Osteocyte (in vitro differentiated cells): ENCODE results near the gene RPL22. TPM values are rescaled to one million over a fixed set of nuclear protein-coding genes. Genes with fewer than 3 reads are reported as not detected.

Experiments
- DNase-seq: peaks from one replicate; pipeline ENCODE4 v3.0.0; 2021; ENCODE audit warnings: mixed read lengths; ENCODE audit not compliant: unreplicated experiment; ENCODE audit errors: extremely low spot score
- H3K27ac Mint-ChIP-seq: one replicate; pipeline ENCODE4 v1.8.0; 2021; ENCODE audit warnings: mild to moderate bottlenecking, mixed read lengths; ENCODE audit not compliant: unreplicated experiment
- H3K27me3 Mint-ChIP-seq: one replicate; pipeline ENCODE4 v1.8.0; 2021; ENCODE audit warnings: mixed read lengths; ENCODE audit not compliant: unreplicated experiment
- H3K36me3 Mint-ChIP-seq: one replicate; pipeline ENCODE4 v1.8.0; 2021; ENCODE audit warnings: mixed read lengths; ENCODE audit not compliant: unreplicated experiment
- H3K4me1 Mint-ChIP-seq: one replicate; pipeline ENCODE4 v1.8.0; 2021; ENCODE audit warnings: mixed read lengths; ENCODE audit not compliant: unreplicated experiment
- H3K4me3 Mint-ChIP-seq: one replicate; pipeline ENCODE4 v1.8.0; 2021; ENCODE audit warnings: mild to moderate bottlenecking, moderate library complexity, mixed read lengths; ENCODE audit not compliant: unreplicated experiment
- H3K9me3 Mint-ChIP-seq: one replicate; pipeline ENCODE4 v1.8.0; 2021; ENCODE audit warnings: mixed read lengths; ENCODE audit not compliant: unreplicated experiment
- CTCF ChIP-seq: fragments of 200-600 bp; sonication (generic); IDR thresholded peaks from 2 replicates; pipeline ENCODE4 v1.5.0; 2021; ENCODE audit warnings: antibody characterized with exemption, mild to moderate bottlenecking, moderate library complexity
- total RNA-seq: library from RNA; stranded (reverse); gene quantifications from 2 replicates; pipeline ENCODE4 v1.2.1, GENCODE V29; 2021

RPL22 gene
- total RNA-seq, 1 donor from 2014 or later: 373 TPM

GRCh38 chr1:6239213-6239752 lies 39.9 kb upstream of the RPL22 start:
- Mint-ChIP-seq H3K4me3 (no peak overlapping the region), H3K27ac (no peak overlapping the region), H3K4me1 (peaks cover 14% of the 10 kb centered on the region), H3K9me3 (no peaks in the 10 kb centered on the region), H3K27me3 (peaks cover 39% of the 10 kb centered on the region), H3K36me3 (no peaks in the 10 kb centered on the region)
- DNase-seq: no peak
- TF ChIP-seq CTCF: no peak

GRCh38 chr1:6237093-6237492 lies 37.7 kb upstream of the RPL22 start:
- peaks cover 8% of the 10 kb centered on the region for H3K36me3 Mint-ChIP-seq
- no peak overlapping the region for H3K4me3 Mint-ChIP-seq
- TF ChIP-seq CTCF: no peak
- peaks cover 19% of the 10 kb centered on the region for H3K4me1 Mint-ChIP-seq
- H3K27me3 Mint-ChIP-seq: peaks cover 26% of the 10 kb centered on the region
- no peak for DNase-seq
- H3K9me3 Mint-ChIP-seq: no peaks in the 10 kb centered on the region
- H3K27ac Mint-ChIP-seq: no peak overlapping the region

GRCh38 chr1:6235296-6235677 lies 35.9 kb upstream of the RPL22 start:
- TF ChIP-seq CTCF: no peak
- peak overlapping the region; percentile 41 for H3K27ac Mint-ChIP-seq
- peak overlapping the region; percentile 83 for H3K4me3 Mint-ChIP-seq
- H3K27me3 Mint-ChIP-seq: peaks cover 14% of the 10 kb centered on the region
- no peaks in the 10 kb centered on the region for H3K9me3 Mint-ChIP-seq
- DNase-seq: no peak
- H3K36me3 Mint-ChIP-seq: peaks cover 11% of the 10 kb centered on the region
- peaks cover 13% of the 10 kb centered on the region for H3K4me1 Mint-ChIP-seq

- H3K36me3 Mint-ChIP-seq: peaks cover 11% of the 10 kb centered on the region
- peak overlapping the region; percentile 86 for H3K27ac Mint-ChIP-seq
- DNase-seq: no peak
- peaks cover 13% of the 10 kb centered on the region for H3K4me1 Mint-ChIP-seq
- peaks cover 9% of the 10 kb centered on the region for H3K27me3 Mint-ChIP-seq
- TF ChIP-seq CTCF: no peak
- H3K4me3 Mint-ChIP-seq: peak overlapping the region; percentile 83
- H3K9me3 Mint-ChIP-seq: no peaks in the 10 kb centered on the region
Measured at GRCh38 chr1:6234502-6235295, 35.3 kb upstream of the RPL22 start.

- Mint-ChIP-seq H3K9me3 (no peaks in the 10 kb centered on the region), H3K27ac (no peak overlapping the region), H3K4me3 (no peak overlapping the region), H3K4me1 (peaks cover 13% of the 10 kb centered on the region), H3K27me3 (no peaks in the 10 kb centered on the region), H3K36me3 (peaks cover 11% of the 10 kb centered on the region)
- no peak for DNase-seq
- TF ChIP-seq CTCF: no peak
Measured at GRCh38 chr1:6233376-6233775, 34.0 kb upstream of the RPL22 start.
